Measurements from ENCODE around the gene SUGCT.
"Not testable (repeated sequence)": the region's sequence is repeated elsewhere in the genome, so short reads cannot be mapped to it uniquely, and the experiment has no call there.

DNA sequence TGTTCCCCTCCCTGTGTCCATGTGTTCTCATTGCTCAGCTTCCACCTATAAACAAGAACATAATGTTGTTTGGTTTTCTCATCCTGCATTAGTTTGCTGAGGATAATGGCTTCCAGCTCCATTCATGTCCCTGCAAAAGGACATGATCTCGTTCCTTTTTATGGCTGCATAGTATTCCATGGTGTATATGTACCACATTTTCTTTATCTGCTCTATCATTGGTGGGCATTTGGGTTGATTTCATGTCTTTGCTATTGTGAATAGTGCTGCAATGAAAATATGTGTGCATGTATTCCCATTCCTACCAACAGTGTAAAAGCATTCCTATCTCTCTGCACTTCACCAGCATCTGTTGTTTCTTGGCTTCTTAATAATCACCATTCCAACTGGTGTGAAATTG, 516.1 kb downstream of the SUGCT start:
- TF ChIP-seq, protein P1, sequence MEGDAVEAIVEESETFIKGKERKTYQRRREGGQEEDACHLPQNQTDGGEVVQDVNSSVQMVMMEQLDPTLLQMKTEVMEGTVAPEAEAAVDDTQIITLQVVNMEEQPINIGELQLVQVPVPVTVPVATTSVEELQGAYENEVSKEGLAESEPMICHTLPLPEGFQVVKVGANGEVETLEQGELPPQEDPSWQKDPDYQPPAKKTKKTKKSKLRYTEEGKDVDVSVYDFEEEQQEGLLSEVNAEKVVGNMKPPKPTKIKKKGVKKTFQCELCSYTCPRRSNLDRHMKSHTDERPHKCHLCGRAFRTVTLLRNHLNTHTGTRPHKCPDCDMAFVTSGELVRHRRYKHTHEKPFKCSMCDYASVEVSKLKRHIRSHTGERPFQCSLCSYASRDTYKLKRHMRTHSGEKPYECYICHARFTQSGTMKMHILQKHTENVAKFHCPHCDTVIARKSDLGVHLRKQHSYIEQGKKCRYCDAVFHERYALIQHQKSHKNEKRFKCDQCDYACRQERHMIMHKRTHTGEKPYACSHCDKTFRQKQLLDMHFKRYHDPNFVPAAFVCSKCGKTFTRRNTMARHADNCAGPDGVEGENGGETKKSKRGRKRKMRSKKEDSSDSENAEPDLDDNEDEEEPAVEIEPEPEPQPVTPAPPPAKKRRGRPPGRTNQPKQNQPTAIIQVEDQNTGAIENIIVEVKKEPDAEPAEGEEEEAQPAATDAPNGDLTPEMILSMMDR (IDR thresholded peaks at IDR 0.05; ENCODE audit: insufficient read depth, low read length): not testable (repeated sequence)
- not testable (repeated sequence) for TF ChIP-seq POLR2AphosphoS5 (IDR thresholded peaks at IDR 0.05; ENCODE audit: low read depth); SPI1 (IDR thresholded peaks at IDR 0.05; ENCODE audit: borderline replicate concordance, low read depth)
